ENCODE data around the gene DKK2. TPM values are rescaled to one million over a fixed set of nuclear protein-coding genes. Genes with fewer than 3 reads are reported as not detected.
A peak's percentile ranks its signal among the peaks of the same experiment; 100 is the strongest.

Gene DKK2
- under 1 TPM; 0.17 to 0.73 TPM for total RNA-seq

- no peaks in the 10 kb centered on the region for H3K4me1 ChIP-seq (replicated peaks)
- H3K27me3 ChIP-seq (replicated peaks; ENCODE audit: insufficient read depth), result peaks cover 5% of the 10 kb centered on the region
- 1% methylated on average over 40 of the region's 40 CpGs for WGBS
- TF ChIP-seq POLR2AphosphoS5 (IDR thresholded peaks at IDR 0.05), result no peak
- TF ChIP-seq POLR2A (IDR thresholded peaks at IDR 0.05), result no peak
- TF ChIP-seq CTCF (IDR thresholded peaks at IDR 0.05), result no peak
- H3K9me3 ChIP-seq, result no peaks in the 10 kb centered on the region
- peak; percentile 8 for DNase-seq (ENCODE audit: low spot score)
- H3K27ac ChIP-seq, result no peak within 1 kb of the TSS
- intact Hi-C loops (cut with DNase I), result loop anchor here (10.0 kb wide), 1 partner anchor 149 kb away; no protein-coding TSS in a partner anchor
- H3K4me3 ChIP-seq, result peak within 1 kb of the TSS; percentile 14 to 26
- H3K36me3 ChIP-seq, result no peaks in the 10 kb centered on the region
These were observed at the start of gene DKK2 for GRCh38 chr4:107035819-107036583. Gene DKK2, minus strand, starts transcription at chr4:107036313. Its CDS starts 722 bp downstream, at chr4:107035591.

- H3K27me3 ChIP-seq (replicated peaks; ENCODE audit: insufficient read depth), result no peaks in the 10 kb centered on the region
- H3K36me3 ChIP-seq, result no peaks in the 10 kb centered on the region
- intact Hi-C loops (cut with DNase I), result no loop called here
- no peak overlapping the region for H3K27ac ChIP-seq
- no peak overlapping the region for H3K4me3 ChIP-seq
- TF ChIP-seq CTCF (IDR thresholded peaks at IDR 0.05) (no peak), POLR2A (IDR thresholded peaks at IDR 0.05) (no peak), POLR2AphosphoS5 (IDR thresholded peaks at IDR 0.05) (no peak)
- H3K4me1 ChIP-seq (replicated peaks), result no peaks in the 10 kb centered on the region
- DNase-seq (ENCODE audit: low spot score), result no peak
- WGBS, result 90% methylated on average over 4 of the region's 4 CpGs
- no peaks in the 10 kb centered on the region for H3K9me3 ChIP-seq
These were observed 41.1 kb upstream of the DKK2 start for GRCh38 chr4:107077192-107077591.

- H3K4me3 ChIP-seq, result no peak overlapping the region
- TF ChIP-seq POLR2A (IDR thresholded peaks at IDR 0.05), result no peak
- no peak for TF ChIP-seq POLR2AphosphoS5 (IDR thresholded peaks at IDR 0.05)
- TF ChIP-seq CTCF (IDR thresholded peaks at IDR 0.05), result no peak
- no peaks in the 10 kb centered on the region for H3K4me1 ChIP-seq (replicated peaks)
- no peak overlapping the region for H3K27ac ChIP-seq
- 92% methylated on average over 28 of the region's 32 CpGs for WGBS
- H3K9me3 ChIP-seq, result no peaks in the 10 kb centered on the region
- intact Hi-C loops (cut with DNase I), result no loop called here
- no peaks in the 10 kb centered on the region for H3K36me3 ChIP-seq
- no peaks in the 10 kb centered on the region for H3K27me3 ChIP-seq (replicated peaks; ENCODE audit: insufficient read depth)
- DNase-seq (ENCODE audit: low spot score), result no peak
These were observed 37.0 kb upstream of the DKK2 start for GRCh38 chr4:107072836-107073736.

GRCh38 chr4:107071108-107071507 lies 35.0 kb upstream of the DKK2 start:
- Histone ChIP-seq H3K27ac (no peak overlapping the region), H3K4me3 (no peak overlapping the region), H3K36me3 (no peaks in the 10 kb centered on the region), H3K27me3 (replicated peaks; ENCODE audit: insufficient read depth) (no peaks in the 10 kb centered on the region), H3K9me3 (no peaks in the 10 kb centered on the region), H3K4me1 (replicated peaks) (no peaks in the 10 kb centered on the region)
- TF ChIP-seq POLR2AphosphoS5 (IDR thresholded peaks at IDR 0.05) (no peak), POLR2A (IDR thresholded peaks at IDR 0.05) (no peak), CTCF (IDR thresholded peaks at IDR 0.05) (no peak)
- intact Hi-C loops (cut with DNase I), result no loop called here
- DNase-seq (ENCODE audit: low spot score), result no peak

All from prostate gland (tissue), 2 donors.